Measurements from ENCODE around the gene PEX26.
"Not testable (repeated sequence)": the region's sequence is repeated elsewhere in the genome, so short reads cannot be mapped to it uniquely, and the experiment has no call there.

Gene PEX26

GRCh38 chr22:18121506-18121905 lies 43.7 kb downstream of the PEX26 start:
- no peak for DNase-seq

GRCh38 chr22:18121954-18122554 lies 44.3 kb downstream of the PEX26 start:
- DNase-seq, result no peak

GRCh38 chr22:18123476-18124025 lies 45.8 kb downstream of the PEX26 start:
- DNase-seq, result not testable (repeated sequence)

- no peak for DNase-seq
Observed at GRCh38 chr22:18126606-18127005, 48.8 kb downstream of the PEX26 start.

GRCh38 chr22:18130018-18130417 lies 52.2 kb downstream of the PEX26 start:
- DNase-seq, result no peak

- DNase-seq, result no peak
Observed at GRCh38 chr22:18130699-18131429, 53.1 kb downstream of the PEX26 start.

GRCh38 chr22:18133452-18133851 lies 55.7 kb downstream of the PEX26 start:
- no peak for DNase-seq

GRCh38 chr22:18136563-18137320 lies 59.0 kb downstream of the PEX26 start:
- no peak for DNase-seq

GRCh38 chr22:18141004-18141403 lies 63.2 kb downstream of the PEX26 start:
- DNase-seq, result not testable (repeated sequence)

GRCh38 chr22:18144105-18144504 lies 66.3 kb downstream of the PEX26 start:
- no peak for DNase-seq

- DNase-seq, result peak; percentile 24
Observed at GRCh38 chr22:18145676-18146388, 68.0 kb downstream of the PEX26 start.

GRCh38 chr22:18146389-18146753 lies 68.6 kb downstream of the PEX26 start:
- DNase-seq, result no peak

- no peak for DNase-seq
Observed at GRCh38 chr22:18147791-18148190, 70.0 kb downstream of the PEX26 start.

- DNase-seq, result no peak
Observed at GRCh38 chr22:18148293-18148965, 70.6 kb downstream of the PEX26 start.

GRCh38 chr22:18152519-18152918 lies 74.7 kb downstream of the PEX26 start:
- DNase-seq, result no peak

GRCh38 chr22:18154821-18155390 lies 77.1 kb downstream of the PEX26 start:
- no peak for DNase-seq
